H1 (cell line): ENCODE data around the gene ROS1. TPM values are rescaled to one million over a fixed set of nuclear protein-coding genes. Genes with fewer than 3 reads are reported as not detected.

Experiments used
- CTCF ChIA-PET: fragments of 300-600 bp; sonication (Branson Sonifier 250); formaldehyde crosslinking; loops from one replicate; lab custom pipeline; 2021; ENCODE audit not compliant: partially characterized antibody; lab: Charles Lee
- POLR2A ChIA-PET: fragments of 300-600 bp; sonication (Branson Sonifier 250); formaldehyde crosslinking; loops from one replicate; lab custom pipeline; 2021; ENCODE audit warnings: inconsistent platforms; ENCODE audit not compliant: partially characterized antibody; lab: Charles Lee
- DNase-seq, 2 experiments: peaks; one replicate each; pipeline versions ENCODE4 v3.0.0 to v3.0.0-alpha.2; 2010 to 2022; ENCODE audit warnings: low spot score in 2 of 2, low read depth in 1 of 2, mixed read lengths in 1 of 2
- FAIRE-seq: peaks from 2 replicates; lab custom pipeline; 2011; peaks lifted over from hg19 to GRCh38; lab: Jason Lieb, UNC
- H2AFZ ChIP-seq: 2 replicates; pipeline ENCODE4 v1.8.1; 2012; ENCODE audit warnings: low read length, inconsistent platforms
- H2AK5ac ChIP-seq: 2 replicates; pipeline ENCODE4 v1.6.1; 2013; ENCODE audit warnings: low read depth, low read length
- H2BK120ac ChIP-seq: replicated peaks from 2 replicates; pipeline ENCODE3; 2013; ENCODE audit warnings: low read depth, low read length, inconsistent platforms
- H2BK12ac ChIP-seq: 2 replicates; pipeline ENCODE4 v1.6.1; 2013; ENCODE audit warnings: low read depth, low read length
- H2BK15ac ChIP-seq: 2 replicates; pipeline ENCODE4 v1.6.1; 2013; ENCODE audit warnings: low read length
- H2BK20ac ChIP-seq: 2 replicates; pipeline ENCODE4 v1.6.1; 2013; ENCODE audit warnings: low read length
- H2BK5ac ChIP-seq: 2 replicates; pipeline ENCODE4 v1.6.1; 2013; ENCODE audit warnings: low read depth, low read length
- H3K14ac ChIP-seq: 2 replicates; pipeline ENCODE4 v1.6.1; 2013; ENCODE audit warnings: inconsistent platforms; ENCODE audit not compliant: insufficient read length
- H3K18ac ChIP-seq: 2 replicates; pipeline ENCODE4 v1.6.1; 2013; ENCODE audit warnings: low read length; ENCODE audit errors: extremely low read depth
- H3K23ac ChIP-seq: 2 replicates; pipeline ENCODE4 v1.6.1; 2013; ENCODE audit warnings: inconsistent platforms; ENCODE audit not compliant: insufficient read length
- H3K23me2 ChIP-seq: 2 replicates; pipeline ENCODE4 v1.6.1; 2013; ENCODE audit warnings: low read depth, low read length
- H3K27ac ChIP-seq: 2 replicates; pipeline ENCODE4 v1.6.1; 2011; ENCODE audit warnings: low read depth, low read length, inconsistent platforms
- H3K27me3 ChIP-seq, 4 experiments: replicated peaks in 1 of 4; 1 replicate in 1 of 4; 2 replicates in 3 of 4; pipeline versions ENCODE4 v1.6.1 to v1.8.1; 2011 to 2013; ENCODE audit warnings: low read length in 3 of 4, mild to moderate bottlenecking in 3 of 4, inconsistent platforms in 2 of 4, mixed read lengths in 2 of 4, moderate library complexity in 1 of 4; ENCODE audit not compliant: control insufficient read depth in 3 of 4, insufficient read depth in 3 of 4; ENCODE audit errors: extremely low read depth in 1 of 4
- H3K36me3 ChIP-seq, 4 experiments: 2 replicates each; pipeline versions ENCODE4 v1.6.1 to v1.8.1; 2011 to 2013; ENCODE audit warnings: mild to moderate bottlenecking in 4 of 4, low read length in 3 of 4, moderate library complexity in 2 of 4, control low read depth in 1 of 4, inconsistent platforms in 1 of 4; ENCODE audit not compliant: insufficient read depth in 4 of 4, control insufficient read depth in 2 of 4
- H3K4ac ChIP-seq: replicated peaks from 2 replicates; pipeline ENCODE3; 2013; ENCODE audit warnings: low read length, low read depth, mixed read lengths, inconsistent platforms; ENCODE audit not compliant: insufficient read length
- H3K4me1 ChIP-seq, 4 experiments: replicated peaks in 1 of 4; 1 replicate in 1 of 4; 2 replicates in 3 of 4; pipeline versions ENCODE4 v1.6.1 to v1.8.1; 2011 to 2013; ENCODE audit warnings: low read length in 3 of 4, inconsistent platforms in 2 of 4, mixed read lengths in 1 of 4; ENCODE audit not compliant: insufficient read depth in 4 of 4, control insufficient read depth in 3 of 4
- H3K4me2 ChIP-seq, 2 experiments: 2 replicates each; pipeline versions ENCODE4 v1.6.1 to v1.8.1; 2011 to 2013; ENCODE audit warnings: low read depth in 2 of 2, low read length in 2 of 2, control low read depth in 1 of 2, inconsistent platforms in 1 of 2, mild to moderate bottlenecking in 1 of 2; ENCODE audit not compliant: insufficient read depth in 1 of 2
- H3K4me3 ChIP-seq, 4 experiments: fragments of 200-600, 300-600 bp in 1 of 4; sonication (generic), shearing (Covaris generic), sonication (Bioruptor Twin) in 1 of 4; 2 replicates each; pipeline versions ENCODE4 v1.5.1 to v1.8.1; 2011 to 2016; ENCODE audit warnings: low read length in 4 of 4, low read depth in 3 of 4, control low read depth in 2 of 4, inconsistent platforms in 2 of 4, mild to moderate bottlenecking in 2 of 4, mixed read lengths in 1 of 4, moderate library complexity in 1 of 4; ENCODE audit not compliant: insufficient read depth in 2 of 4; ENCODE audit errors: extremely low read depth in 1 of 4
- H3K56ac ChIP-seq: replicated peaks from 2 replicates; pipeline ENCODE3; 2013; ENCODE audit warnings: low read depth, mild to moderate bottlenecking, mixed read lengths, low read length, inconsistent platforms; ENCODE audit not compliant: insufficient read length
- H3K79me1 ChIP-seq: 2 replicates; pipeline ENCODE4 v1.6.1; 2013; ENCODE audit warnings: low read depth, low read length, control low read depth
- H3K79me2 ChIP-seq, 2 experiments: 2 replicates each; pipeline versions ENCODE4 v1.6.1 to v1.8.1; 2012 to 2013; ENCODE audit warnings: low read length in 2 of 2, mild to moderate bottlenecking in 2 of 2, inconsistent platforms in 1 of 2; ENCODE audit not compliant: insufficient read depth in 2 of 2, control insufficient read depth in 1 of 2
- H3K9ac ChIP-seq, 4 experiments: replicated peaks in 1 of 4; 1 replicate in 1 of 4; 2 replicates in 3 of 4; pipeline versions ENCODE4 v1.6.1 to v1.8.1; 2011 to 2013; ENCODE audit warnings: low read depth in 3 of 4, low read length in 3 of 4, control low read depth in 2 of 4, mild to moderate bottlenecking in 2 of 4, moderate library complexity in 2 of 4, inconsistent platforms in 1 of 4; ENCODE audit errors: extremely low read depth in 1 of 4
- H3K9me3 ChIP-seq, 2 experiments: 2 replicates each; pipeline versions ENCODE4 v1.6.1 to v1.8.1; 2012 to 2013; ENCODE audit warnings: mild to moderate bottlenecking in 2 of 2, moderate library complexity in 2 of 2, control low read depth in 1 of 2, inconsistent platforms in 1 of 2, low read depth in 1 of 2, low read length in 1 of 2, mixed read lengths in 1 of 2; ENCODE audit not compliant: insufficient read depth in 2 of 2
- H4K20me1 ChIP-seq, 2 experiments: replicated peaks in 1 of 2; 2 replicates each; pipeline versions ENCODE3 to v1.8.1; 2011 to 2013; ENCODE audit warnings: inconsistent platforms in 2 of 2, low read length in 2 of 2, mild to moderate bottlenecking in 1 of 2; ENCODE audit not compliant: insufficient read depth in 2 of 2, control insufficient read depth in 1 of 2
- H4K5ac ChIP-seq: 2 replicates; pipeline ENCODE4 v1.6.1; 2013; ENCODE audit warnings: low read length, low read depth, mixed read lengths, inconsistent platforms; ENCODE audit not compliant: insufficient read length
- H4K8ac ChIP-seq: 2 replicates; pipeline ENCODE4 v1.8.0; 2013; ENCODE audit warnings: mild to moderate bottlenecking, moderate library complexity, low read length, inconsistent platforms; ENCODE audit not compliant: insufficient read depth; ENCODE audit errors: extremely low read depth
- H4K91ac ChIP-seq: replicated peaks from 2 replicates; pipeline ENCODE3; 2013; ENCODE audit warnings: low read length, mixed read lengths, inconsistent platforms; ENCODE audit not compliant: insufficient read length
- CBX8 ChIP-seq: fragments of 300-800, 300-1000 bp; sonication (generic); IDR thresholded peaks from 2 replicates; pipeline ENCODE4 v1.7.1; 2016; ENCODE audit warnings: low read depth, low read length, borderline replicate concordance
- CREB1 ChIP-seq: IDR thresholded peaks from 2 replicates; pipeline ENCODE4 v1.6.1; 2012; ENCODE audit warnings: inconsistent platforms
- NRF1 ChIP-seq: IDR thresholded peaks from 2 replicates; pipeline ENCODE4 v1.6.1; 2011; ENCODE audit warnings: mild to moderate bottlenecking, low read depth, low read length, improper control_type of control experiment
- SAP30 ChIP-seq: fragments of 300-600 bp; sonication (generic); IDR thresholded peaks from 2 replicates; pipeline ENCODE4 v1.7.1; 2012; ENCODE audit warnings: low read length, moderate library complexity, mild to moderate bottlenecking, inconsistent platforms; ENCODE audit not compliant: insufficient read depth, insufficient replicate concordance
- SUZ12 ChIP-seq: fragments of 200-600 bp; sonication (generic); IDR thresholded peaks from 2 replicates; pipeline ENCODE4 v1.6.1; 2012; ENCODE audit warnings: mild to moderate bottlenecking, inconsistent platforms, low read length, moderate library complexity, mixed read lengths
- TAF7 ChIP-seq: optimal IDR thresholded peaks from 2 replicates; pipeline ENCODE3; 2011; ENCODE audit warnings: low read depth, mild to moderate bottlenecking, inconsistent platforms, low read length, moderate library complexity, borderline replicate concordance
- WGBS, 2 experiments: shearing (Covaris generic) in 1 of 2; methylation state at CpG; one replicate each; pipeline versions ENCODE4 v1.1.6 to v1.1.7; 2013 to 2015; ENCODE audit warnings: low lambda C conversion rate in 2 of 2, mixed read lengths in 2 of 2, inconsistent platforms in 1 of 2, low coverage in 1 of 2, missing lambda C conversion rate in 1 of 2; ENCODE audit not compliant: insufficient replicate concordance in 2 of 2, insufficient coverage in 1 of 2, insufficient read length in 1 of 2; ENCODE audit errors: extremely low coverage in 1 of 2, missing lambda C conversion rate in 1 of 2; 5-methylcytosine and 5-hydroxymethylcytosine counted together
- polyA plus RNA-seq, 7 experiments: library from polyadenylated mRNA; depleted of rRNA in 3 of 7; stranded (reverse) in 5 of 7; unstranded in 2 of 7; fragments of >200 nt in 5 of 7; fragments of 200-250 nt in 2 of 7; gene quantifications; 1 replicate in 5 of 7; 2 replicates in 1 of 7; 4 replicates in 1 of 7; pipeline versions ENCODE4 v1.2.1 to v1.2.3, GENCODE V29; 2011 to 2013; ENCODE audit warnings: missing spikeins in 2 of 7, mixed read lengths in 2 of 7
- total RNA-seq: library from RNA; stranded (reverse); fragmentation: NEBNext Ultra II Directional; extraction: Animal tissue kit (Norgen Biotek cat#: 25700); gene quantifications from 2 replicates; pipeline ENCODE4 v1.2.1, GENCODE V29; 2021
- TF ChIP-seq, protein P1 (sequence below): IDR thresholded peaks from 2 replicates; pipeline ENCODE4 v1.6.1; 2012; ENCODE audit warnings: inconsistent platforms

Gene ROS1
- total and polyA plus RNA-seq, 2 of the 8 experiments (the other 6 are each of a cell fraction or from before 2014, with no cell fraction given), result not detected

DNA sequence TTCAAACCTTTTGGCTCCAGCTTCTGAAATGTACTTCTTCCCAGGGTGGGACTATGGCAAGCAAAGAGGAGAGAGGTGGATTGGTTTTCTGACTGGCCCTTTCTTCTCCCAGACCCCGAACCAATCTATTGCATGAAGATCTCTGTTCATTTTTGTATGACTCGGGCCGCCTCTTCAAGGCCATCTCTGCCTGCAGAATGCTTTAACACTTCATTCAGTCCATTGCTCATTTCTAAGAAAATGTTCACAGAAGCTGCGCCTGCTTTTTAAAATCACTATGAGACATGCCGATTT is 158.7 kb downstream of the ROS1 start:
- Histone ChIP-seq H3K4me1 (peaks cover 3 to 19% (median 7%) of the 10 kb centered on the region in 4 experiments; a peak in 6 of 7 replicates), H3K23ac (no peak overlapping the region), H3K23me2 (peaks cover 20% of the 10 kb centered on the region; the same call in 1 of the 2 replicates), H4K8ac (no peak overlapping the region), H3K36me3 (no peaks in the 10 kb centered on the region), H2AFZ (no peak overlapping the region), H3K14ac (no peak overlapping the region), H2BK20ac (no peak overlapping the region), H2AK5ac (no peak overlapping the region), H3K9ac (no peak overlapping the region), H3K27me3 (peaks cover 77 to 99% (median 94%) of the 10 kb centered on the region in 4 experiments), H4K20me1 (peaks cover 2 to 11% of the 10 kb centered on the region in 2 experiments), H2BK12ac (no peak overlapping the region), H2BK120ac (no peak overlapping the region), H4K5ac (no peak overlapping the region), H3K79me2 (no peaks in the 10 kb centered on the region), H3K79me1 (no peaks in the 10 kb centered on the region), H2BK15ac (no peak overlapping the region), H3K18ac (no peak overlapping the region), H3K4ac (no peak overlapping the region), H3K27ac (no peak overlapping the region), H2BK5ac (no peak overlapping the region), H3K4me3 (peak overlapping the region in 1 of 4 experiments; percentile 63; a peak in 1 of 8 replicates), H4K91ac (no peak overlapping the region), H3K56ac (no peak overlapping the region), H3K9me3 (no peaks in the 10 kb centered on the region; a peak in 1 of 4 replicates), H3K4me2 (no peak overlapping the region; a peak in 1 of 4 replicates)
- TF ChIP-seq, protein P1, sequence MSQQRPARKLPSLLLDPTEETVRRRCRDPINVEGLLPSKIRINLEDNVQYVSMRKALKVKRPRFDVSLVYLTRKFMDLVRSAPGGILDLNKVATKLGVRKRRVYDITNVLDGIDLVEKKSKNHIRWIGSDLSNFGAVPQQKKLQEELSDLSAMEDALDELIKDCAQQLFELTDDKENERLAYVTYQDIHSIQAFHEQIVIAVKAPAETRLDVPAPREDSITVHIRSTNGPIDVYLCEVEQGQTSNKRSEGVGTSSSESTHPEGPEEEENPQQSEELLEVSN, result no peak
- TF ChIP-seq CREB1, result no peak
- TF ChIP-seq TAF7, result no peak
- TF ChIP-seq SAP30, result no peak
- no peak for TF ChIP-seq SUZ12
- no peak for TF ChIP-seq CBX8
- TF ChIP-seq NRF1, result no peak
- POLR2A ChIA-PET, result interaction anchor here (1.7 kb wide), 1 partner anchor 9 kb away, joined by 3 read pairs; no protein-coding TSS in a partner anchor
- 56% methylated on average over 5 of the region's 5 CpGs; no CpG with 5 or more reads in 1 of the 2 experiments for WGBS, 2 experiments
- DNase-seq (no peak), FAIRE-seq (no peak)
- CTCF ChIA-PET, result interaction anchor here (1.4 to 2.5 kb wide), 3 partner anchors 10 to 291 kb away, joined by 4 to 11 read pairs (median 8); no protein-coding TSS in a partner anchor
